Colonic mucosa (tissue), 4 donors: ENCODE data around the gene MS4A10. TPM values are rescaled to one million over a fixed set of nuclear protein-coding genes. Genes with fewer than 3 reads are reported as not detected.

Experiments used
- DNase-seq: peaks from one replicate; pipeline ENCODE4 v3.0.0-alpha.2; 2020
- H3K27ac ChIP-seq: fragments of 200-600 bp; one replicate; pipeline ENCODE4 v1.8.0; 2021
- H3K27me3 ChIP-seq: fragments of 200-600 bp; one replicate; pipeline ENCODE4 v1.8.0; 2021
- H3K36me3 ChIP-seq: fragments of 200-600 bp; one replicate; pipeline ENCODE4 v1.8.0; 2021
- H3K4me1 ChIP-seq: fragments of 200-600 bp; one replicate; pipeline ENCODE4 v1.8.0; 2021; ENCODE audit warnings: mild to moderate bottlenecking
- H3K4me3 ChIP-seq: fragments of 200-600 bp; one replicate; pipeline ENCODE4 v1.8.0; 2021
- H3K9ac ChIP-seq, 2 donors: one replicate each; pipeline ENCODE4 v1.7.0; 2013; ENCODE audit warnings: control low read depth in 2 of 2, low read depth in 2 of 2, low read length in 2 of 2
- H3K9me3 ChIP-seq: fragments of 200-600 bp; one replicate; pipeline ENCODE4 v1.8.0; 2021
- CTCF ChIP-seq: fragments of 200-600 bp; IDR thresholded peaks from one replicate; pipeline ENCODE4 v1.8.0; 2022; ENCODE audit warnings: antibody characterized with exemption, mild to moderate bottlenecking
- intact Hi-C: fragments of 100-400 bp; cut with DNase I; formaldehyde crosslinking; loops from one replicate; pipeline ENCODE4 v1.14.1; 2022
- total RNA-seq, 2 donors: library from RNA; stranded (reverse); fragmentation: NEBNext Ultra II Directional in 1 of 2; extraction: Animal tissue kit (Norgen Biotek cat#: 25700) in 1 of 2; gene quantifications; one replicate each; pipeline ENCODE4 v1.2.1, GENCODE V29; 2021
- donor health status: healthy.
- donor health status: DM: no; HTN: no; CAD: no.
- donor health status: DM: no; HTN: no; CAD: no.

The MS4A10 gene
- total RNA-seq, 2 donors from 2014 or later, result 0.10 to 0.66 TPM

- DNase-seq, result no peak
- TF ChIP-seq CTCF, result no peak
- Histone ChIP-seq H3K27me3 (no peaks in the 10 kb centered on the region), H3K9me3 (no peaks in the 10 kb centered on the region), H3K27ac (no peak overlapping the region), H3K36me3 (no peaks in the 10 kb centered on the region), H3K9ac (no peak overlapping the region), H3K4me1 (no peaks in the 10 kb centered on the region), H3K4me3 (no peak overlapping the region)
- intact Hi-C loops, result loop anchor here (5.0 to 10.0 kb wide), 3 partner anchors 62 to 354 kb away; no protein-coding TSS in a partner anchor
These were observed 45.5 kb downstream of the MS4A10 start for GRCh38 chr11:60830478-60831142.

GRCh38 chr11:60831143-60831500, 46.0 kb downstream of the MS4A10 start:
- DNase-seq, result peak; percentile 88
- intact Hi-C loops, result loop anchor here (5.0 to 10.0 kb wide), 3 partner anchors 61 to 354 kb away; no protein-coding TSS in a partner anchor
- Histone ChIP-seq H3K4me1 (no peaks in the 10 kb centered on the region), H3K27ac (no peak overlapping the region), H3K9me3 (no peaks in the 10 kb centered on the region), H3K9ac (no peak overlapping the region), H3K36me3 (no peaks in the 10 kb centered on the region), H3K27me3 (no peaks in the 10 kb centered on the region), H3K4me3 (no peak overlapping the region)
- TF ChIP-seq CTCF, result peak; percentile 94

- Histone ChIP-seq H3K27me3 (no peaks in the 10 kb centered on the region), H3K4me3 (no peak overlapping the region), H3K27ac (no peak overlapping the region), H3K4me1 (no peaks in the 10 kb centered on the region), H3K9ac (no peak overlapping the region), H3K36me3 (no peaks in the 10 kb centered on the region), H3K9me3 (no peaks in the 10 kb centered on the region)
- TF ChIP-seq CTCF, result no peak
- DNase-seq, result no peak
- intact Hi-C loops, result loop anchor here (5.0 to 10.0 kb wide), 3 partner anchors 61 to 353 kb away; no protein-coding TSS in a partner anchor
These were observed 46.5 kb downstream of the MS4A10 start for GRCh38 chr11:60831501-60832079.

- no peaks in the 10 kb centered on the region for H3K9me3 ChIP-seq
- no peaks in the 10 kb centered on the region for H3K27me3 ChIP-seq
- peak overlapping the region; percentile 0 for H3K27ac ChIP-seq
- H3K9ac ChIP-seq, result no peak overlapping the region
- H3K4me1 ChIP-seq, result no peaks in the 10 kb centered on the region
- no peak for DNase-seq
- H3K36me3 ChIP-seq, result no peaks in the 10 kb centered on the region
- TF ChIP-seq CTCF, result no peak
- intact Hi-C loops, result loop anchor here (5.0 to 10.0 kb wide), 3 partner anchors 57 to 350 kb away; no protein-coding TSS in a partner anchor
- no peak overlapping the region for H3K4me3 ChIP-seq
These were observed 49.8 kb downstream of the MS4A10 start for GRCh38 chr11:60834742-60835533.

GRCh38 chr11:60835534-60835846, 50.4 kb downstream of the MS4A10 start:
- H3K4me3 ChIP-seq, result no peak overlapping the region
- peak overlapping the region; percentile 0 for H3K27ac ChIP-seq
- intact Hi-C loops, result loop anchor here (10.0 kb wide), 1 partner anchor 349 kb away; no protein-coding TSS in a partner anchor

More at GRCh38 chr11:60835534-60835846, 50.4 kb downstream of the MS4A10 start:
- Histone ChIP-seq H3K36me3 (no peaks in the 10 kb centered on the region), H3K4me1 (no peaks in the 10 kb centered on the region), H3K9ac (no peak overlapping the region), H3K9me3 (no peaks in the 10 kb centered on the region), H3K27me3 (no peaks in the 10 kb centered on the region)
- no peak for DNase-seq
- no peak for TF ChIP-seq CTCF
